Measurements from ENCODE around the gene CFAP299. TPM values are rescaled to one million over a fixed set of nuclear protein-coding genes. Genes with fewer than 3 reads are reported as not detected.
A peak's percentile ranks its signal among the peaks of the same experiment; 100 is the strongest.

The CFAP299 gene
- polyA plus RNA-seq, 2 of the 4 experiments (the other 2 are of a cell fraction): not detected

- H3K4me2 ChIP-seq: no peak overlapping the region
- TF ChIP-seq ATOH8 (CRISPR knock-in tag; IDR thresholded peaks at IDR 0.05; ENCODE audit: low read depth) (no peak), MAZ (IDR thresholded peaks at IDR 0.05; ENCODE audit: borderline replicate concordance, low read depth, low read length) (no peak), SMC3 (IDR thresholded peaks at IDR 0.05) (0 out of 3 replicates have a peak, but pooled peaks have one; percentile 22), EHMT2 (IDR thresholded peaks at IDR 0.05; ENCODE audit: low read depth) (no peak), RAD21 (conservative IDR thresholded peaks at IDR 0.05 in 1 of 2, IDR thresholded peaks at IDR 0.05 in 1 of 2) (peak; percentile 50 to 59), CTCF (IDR thresholded peaks at IDR 0.05) (peak; percentile 44), ZFP36 (IDR thresholded peaks at IDR 0.05; ENCODE audit: borderline replicate concordance, partially characterized antibody) (no peak)
- FAIRE-seq: no peak
- H3K9me3 ChIP-seq: no peaks in the 10 kb centered on the region
- CTCF ChIA-PET: interaction anchor here (1.4 kb wide), 1 partner anchor 629 kb away, joined by 6 read pairs; no protein-coding TSS in a partner anchor
- POLR2A ChIA-PET: no interaction called here
- peak; percentile 2 to 8 for DNase-seq (ENCODE audit: low read depth in 1 of 2, low spot score in 1 of 2)
- H3K27ac ChIP-seq: no peak overlapping the region
- no peaks in the 10 kb centered on the region for H3K4me1 ChIP-seq
- 0% methylated on average over 1 of the region's 1 CpG for WGBS (ENCODE audit: missing lambda C conversion rate)
- ATAC-seq: no peak
- H3K4me3 ChIP-seq: no peak overlapping the region
Measured at GRCh38 chr4:80361329-80361900, 25.9 kb downstream of the CFAP299 start.

GRCh38 chr4:80362578-80363181 is 27.1 kb downstream of the CFAP299 start:
- FAIRE-seq (no peak), DNase-seq (ENCODE audit: low read depth in 1 of 2, low spot score in 1 of 2) (peak in 1 of 2 experiments; percentile 19), ATAC-seq (peak in 1 of 2 experiments; percentile 70; a peak in 3 of 6 replicates)
- Histone ChIP-seq H3K27ac (no peak overlapping the region), H3K4me2 (no peak overlapping the region), H3K4me1 (no peaks in the 10 kb centered on the region), H3K4me3 (no peak overlapping the region), H3K9me3 (no peaks in the 10 kb centered on the region)
- no peak for TF ChIP-seq FOSB (CRISPR knock-in tag; IDR thresholded peaks at IDR 0.05)
- no peak for TF ChIP-seq HOXA7 (CRISPR knock-in tag; IDR thresholded peaks at IDR 0.05)
- TF ChIP-seq CTCF (IDR thresholded peaks at IDR 0.05): peak; percentile 43
- TF ChIP-seq RAD21 (conservative IDR thresholded peaks at IDR 0.05 in 1 of 2, IDR thresholded peaks at IDR 0.05 in 1 of 2): peak; percentile 52 to 62
- TF ChIP-seq SMC3 (IDR thresholded peaks at IDR 0.05): peak; percentile 28; the same call in 1 of the 3 replicates
- ChIA-PET POLR2A (no interaction called here), CTCF (interaction anchor here (0.7 to 1.4 kb wide), 6 partner anchors 30 to 677 kb away, joined by 3 to 8 read pairs (median 4); no protein-coding TSS in a partner anchor)
- under 1% methylated on average over 4 of the region's 4 CpGs for WGBS (ENCODE audit: missing lambda C conversion rate)

- Histone ChIP-seq H3K4me2 (no peak overlapping the region), H3K9me3 (no peaks in the 10 kb centered on the region), H3K27ac (no peak overlapping the region), H3K4me3 (no peak overlapping the region), H3K4me1 (no peaks in the 10 kb centered on the region)
- no peak for TF ChIP-seq MAFK (IDR thresholded peaks at IDR 0.05; ENCODE audit: partially characterized antibody)
- TF ChIP-seq TP53 (CRISPR knock-in tag; IDR thresholded peaks at IDR 0.05): no peak
- TF ChIP-seq RAD21 (conservative IDR thresholded peaks at IDR 0.05 in 1 of 2, IDR thresholded peaks at IDR 0.05 in 1 of 2): peak; percentile 27 to 48; a peak in 2 of 5 replicates
- peak; percentile 14; the same call in 1 of the 3 replicates for TF ChIP-seq CTCF (IDR thresholded peaks at IDR 0.05)
- 0% methylated on average over 1 of the region's 1 CpG for whole genome bisulfite sequencing (ENCODE audit: missing lambda C conversion rate)
- ChIA-PET POLR2A (no interaction called here), CTCF (interaction anchor here (1.3 to 1.9 kb wide), 3 partner anchors 674 to 986 kb away, joined by 3 to 5 read pairs (median 4); no protein-coding TSS in a partner anchor)
- FAIRE-seq: no peak
- peak in 1 of 2 experiments; percentile 63; a peak in 3 of 6 replicates for ATAC-seq
- DNase-seq (ENCODE audit: low read depth in 1 of 2, low spot score in 1 of 2): peak; percentile 7 to 14
Measured at GRCh38 chr4:80365928-80366327, 30.4 kb downstream of the CFAP299 start.

Measured in A549 (cell line).